OCI-LY7 (cell line): ENCODE data around the gene CD46.

Source experiments
- CTCF ChIP-seq: fragments of 200-600 bp; sonication (generic); conservative IDR thresholded peaks from 2 replicates; pipeline ENCODE4 v1.5.1; 2014; ENCODE audit warnings: mild to moderate bottlenecking, antibody characterized with exemption, low read length, moderate library complexity, mixed read lengths
- EZH2phosphoT487 ChIP-seq: fragments of 200-600 bp; sonication (generic); IDR thresholded peaks from 2 replicates; pipeline ENCODE4 v1.6.1; 2018; ENCODE audit warnings: low read depth, borderline replicate concordance, mild to moderate bottlenecking, mixed run types, antibody characterized with exemption, low read length, moderate library complexity, mixed read lengths

GRCh38 chr1:207763972-207764371, 12.1 kb downstream of the CD46 start:
- no peak for TF ChIP-seq CTCF
- no peak for TF ChIP-seq EZH2phosphoT487
